ACHN (cell line): Measurements from ENCODE around the gene KLHL35.
"Not testable (repeated sequence)": the region's sequence is repeated elsewhere in the genome, so short reads cannot be mapped to it uniquely, and the experiment has no call there.

Experiments used
- DNase-seq: peaks from one replicate; pipeline ENCODE4 v3.0.0-alpha.2; 2015
- in situ Hi-C: cut with HindIII; loops from 2 replicates; pipeline ENCODE4 v1.10.0; 2017; ENCODE audit warnings: low sequenced_read_pairs, low pct_ligation_motif_present, low pct_unique_long_range_greater_than_20kb

KLHL35 gene

GRCh38 chr11:75380245-75380644, 52.8 kb downstream of the KLHL35 start:
- in situ Hi-C loops = no loop called here
- DNase-seq = no peak

GRCh38 chr11:75378776-75379175, 54.2 kb downstream of the KLHL35 start:
- DNase-seq, in situ Hi-C loops: not testable (repeated sequence)

- in situ Hi-C loops = no loop called here
- DNase-seq = no peak
These were observed 56.8 kb downstream of the KLHL35 start for GRCh38 chr11:75376175-75376574.

GRCh38 chr11:75375626-75376025, 57.4 kb downstream of the KLHL35 start:
- in situ Hi-C loops = no loop called here

GRCh38 chr11:75374646-75375045, 58.4 kb downstream of the KLHL35 start:
- DNase-seq = no peak
- in situ Hi-C loops = no loop called here

More at GRCh38 chr11:75375626-75376025, 57.4 kb downstream of the KLHL35 start:
- DNase-seq = no peak

- in situ Hi-C loops = no loop called here
- no peak for DNase-seq
These were observed 59.8 kb downstream of the KLHL35 start for GRCh38 chr11:75373201-75373600.
